Stimulated activated CD4-positive, alpha-beta T cell treated with anti-CD3 and anti-CD28 coated beads, Interleukin-2, amount 100 ng/mL, for 4 hours (primary cell): ENCODE measurements around the gene DNAJC10.
"Not testable (repeated sequence)": the region's sequence is repeated elsewhere in the genome, so short reads cannot be mapped to it uniquely, and the experiment has no call there.

Experiments used
- DNase-seq: peaks from one replicate; pipeline ENCODE4 v3.0.0-alpha.2; 2020; ENCODE audit warnings: low read depth

The DNAJC10 gene, protein sequence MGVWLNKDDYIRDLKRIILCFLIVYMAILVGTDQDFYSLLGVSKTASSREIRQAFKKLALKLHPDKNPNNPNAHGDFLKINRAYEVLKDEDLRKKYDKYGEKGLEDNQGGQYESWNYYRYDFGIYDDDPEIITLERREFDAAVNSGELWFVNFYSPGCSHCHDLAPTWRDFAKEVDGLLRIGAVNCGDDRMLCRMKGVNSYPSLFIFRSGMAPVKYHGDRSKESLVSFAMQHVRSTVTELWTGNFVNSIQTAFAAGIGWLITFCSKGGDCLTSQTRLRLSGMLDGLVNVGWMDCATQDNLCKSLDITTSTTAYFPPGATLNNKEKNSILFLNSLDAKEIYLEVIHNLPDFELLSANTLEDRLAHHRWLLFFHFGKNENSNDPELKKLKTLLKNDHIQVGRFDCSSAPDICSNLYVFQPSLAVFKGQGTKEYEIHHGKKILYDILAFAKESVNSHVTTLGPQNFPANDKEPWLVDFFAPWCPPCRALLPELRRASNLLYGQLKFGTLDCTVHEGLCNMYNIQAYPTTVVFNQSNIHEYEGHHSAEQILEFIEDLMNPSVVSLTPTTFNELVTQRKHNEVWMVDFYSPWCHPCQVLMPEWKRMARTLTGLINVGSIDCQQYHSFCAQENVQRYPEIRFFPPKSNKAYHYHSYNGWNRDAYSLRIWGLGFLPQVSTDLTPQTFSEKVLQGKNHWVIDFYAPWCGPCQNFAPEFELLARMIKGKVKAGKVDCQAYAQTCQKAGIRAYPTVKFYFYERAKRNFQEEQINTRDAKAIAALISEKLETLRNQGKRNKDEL

GRCh38 chr2:182715892-182716649 lies at the start of gene DNAJC10:
DNAJC10 (plus strand) TSS chr2:182716257; CDS start chr2:182718087, 1,830 bp downstream.
- DNase-seq, result peak; percentile 81

DNA sequence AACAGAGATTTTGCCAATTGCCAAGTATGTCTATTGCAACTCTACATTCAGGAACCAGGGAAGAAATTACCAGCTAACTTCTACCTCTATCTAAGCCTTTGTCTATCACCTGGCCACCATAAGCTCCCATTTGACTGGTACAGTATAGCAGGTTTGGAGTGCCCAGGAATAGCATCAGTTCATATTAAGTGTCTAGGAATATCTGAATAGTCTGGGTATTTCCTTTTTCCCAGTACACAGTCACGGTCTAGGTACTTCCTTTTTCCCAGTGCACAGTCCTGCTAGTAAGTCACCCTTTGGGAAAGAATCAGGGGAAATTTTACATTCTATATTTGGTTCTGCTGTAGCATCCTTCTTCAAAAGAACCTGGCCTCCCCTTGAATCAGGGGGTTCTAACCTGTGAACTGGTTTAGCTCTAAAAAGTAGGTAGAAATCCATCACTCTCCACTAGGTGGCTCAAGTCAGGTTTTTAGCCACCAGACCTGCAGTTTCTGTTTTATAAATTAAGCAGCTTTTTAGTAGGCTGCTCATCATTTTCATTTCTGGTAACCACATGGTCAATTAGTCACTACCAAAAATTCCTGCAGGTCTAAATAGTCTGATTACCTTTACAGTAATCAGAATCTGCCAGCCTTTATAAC lies 49.3 kb upstream of the DNAJC10 start:
- no peak for DNase-seq

- no peak for DNase-seq
These were observed 48.8 kb upstream of the DNAJC10 start for GRCh38 chr2:182667315-182667695.

DNA sequence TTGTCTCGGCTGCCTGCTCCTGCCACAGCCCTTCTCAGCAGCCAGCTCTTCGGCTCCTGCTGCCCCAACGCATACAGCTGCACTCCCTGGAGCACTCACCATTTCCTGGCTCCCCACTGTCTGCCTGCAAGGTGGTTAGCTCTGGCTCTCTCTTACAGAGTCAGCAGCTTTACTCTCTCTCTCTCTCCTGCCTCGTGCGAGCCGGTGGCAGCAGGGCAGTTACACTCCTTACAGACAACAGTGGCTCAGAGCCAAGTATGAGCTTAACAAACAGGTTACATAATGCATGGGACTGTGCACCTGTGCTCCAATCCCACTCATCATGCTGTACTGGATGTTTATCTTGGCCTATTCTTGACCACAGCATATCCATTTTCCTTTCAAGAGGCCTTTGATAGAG lies 47.4 kb upstream of the DNAJC10 start:
- DNase-seq, result no peak

GRCh38 chr2:182672466-182673165 lies 43.4 kb upstream of the DNAJC10 start:
- DNase-seq, result no peak

DNA sequence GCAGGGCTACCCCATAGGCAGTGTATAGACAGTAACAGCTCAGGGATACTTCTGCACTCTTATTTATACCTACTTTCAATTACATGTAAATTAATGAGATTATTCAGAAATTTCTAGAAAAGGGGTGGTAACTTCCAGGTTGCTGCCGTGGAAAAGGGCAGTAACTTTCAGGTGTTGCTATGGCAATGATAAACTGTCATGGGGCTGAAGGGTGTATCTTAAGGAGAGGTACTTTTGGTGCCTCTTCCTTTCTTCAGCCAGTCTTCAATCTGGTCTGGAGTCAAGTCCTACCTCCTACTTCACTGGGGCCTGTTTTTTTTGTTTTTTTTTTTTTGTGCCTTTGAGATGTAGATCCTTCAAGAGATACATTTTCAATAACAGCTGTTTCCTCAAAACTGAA lies 35.2 kb upstream of the DNAJC10 start:
- DNase-seq, result no peak

GRCh38 chr2:182682210-182682609 lies 33.8 kb upstream of the DNAJC10 start:
- no peak for DNase-seq

DNA sequence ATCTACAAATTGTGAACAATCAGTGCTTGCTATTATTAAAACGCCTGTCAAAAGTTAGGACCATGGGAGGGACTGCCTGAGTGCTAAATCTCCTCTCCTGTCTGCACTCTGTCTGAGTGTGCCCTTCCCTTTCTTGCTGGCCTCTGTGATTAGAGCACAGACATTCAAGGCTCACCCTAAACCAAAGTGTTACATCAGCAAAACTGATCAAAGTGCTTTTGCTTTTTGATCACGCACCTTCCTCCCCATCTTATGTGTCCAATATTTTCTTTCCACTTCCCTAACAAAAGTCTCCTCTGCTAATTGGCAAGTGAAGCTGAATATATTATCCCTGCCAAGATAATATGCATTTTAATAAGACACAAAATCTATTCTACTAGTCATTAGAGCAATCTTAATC lies 30.5 kb upstream of the DNAJC10 start:
- no peak for DNase-seq

DNA sequence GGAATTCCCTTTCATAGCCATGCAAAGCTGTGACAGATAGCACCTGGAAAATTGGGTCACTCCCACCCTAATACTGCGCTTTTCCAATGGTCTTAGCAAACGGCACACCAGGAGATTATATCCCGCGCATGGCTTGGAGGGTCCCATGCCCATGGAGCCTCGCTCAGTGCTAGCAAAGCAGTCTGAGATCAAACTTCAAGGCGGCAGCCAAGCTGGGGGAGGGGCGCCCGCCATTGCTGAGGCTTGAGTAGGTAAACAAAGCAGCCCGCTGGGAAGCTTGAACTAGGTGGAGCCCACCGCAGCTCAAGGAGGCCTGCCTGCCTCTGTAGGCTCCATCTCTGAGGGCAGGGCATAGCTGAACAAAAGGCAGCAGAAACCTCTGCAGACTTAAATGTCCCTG lies 29.3 kb upstream of the DNAJC10 start:
- not testable (repeated sequence) for DNase-seq

- no peak for DNase-seq
These were observed 21.9 kb upstream of the DNAJC10 start for GRCh38 chr2:182694189-182694588.

- DNase-seq, result no peak
These were observed 20.3 kb upstream of the DNAJC10 start for GRCh38 chr2:182695776-182696175.

DNA sequence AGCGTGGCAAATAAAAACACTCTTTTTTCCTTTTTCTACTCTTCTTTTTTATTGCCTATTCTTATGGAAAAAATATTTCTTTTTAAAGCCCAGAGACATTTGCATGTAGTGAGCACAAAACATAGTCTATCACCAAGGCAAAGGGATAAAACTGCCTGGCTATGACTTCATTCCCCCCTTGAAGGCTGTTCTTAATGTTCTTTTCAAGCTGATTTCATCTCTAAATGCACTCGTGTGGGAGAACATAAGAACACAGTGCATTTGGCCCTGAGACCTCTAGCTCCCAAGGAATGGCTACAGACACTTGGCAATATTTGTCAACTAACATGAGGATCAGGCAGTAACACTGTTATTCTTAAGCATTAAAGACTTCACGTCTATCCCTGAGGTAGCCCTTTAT lies 17.4 kb upstream of the DNAJC10 start:
- no peak for DNase-seq

GRCh38 chr2:182705761-182706160 lies 10.3 kb upstream of the DNAJC10 start:
- no peak for DNase-seq

DNA sequence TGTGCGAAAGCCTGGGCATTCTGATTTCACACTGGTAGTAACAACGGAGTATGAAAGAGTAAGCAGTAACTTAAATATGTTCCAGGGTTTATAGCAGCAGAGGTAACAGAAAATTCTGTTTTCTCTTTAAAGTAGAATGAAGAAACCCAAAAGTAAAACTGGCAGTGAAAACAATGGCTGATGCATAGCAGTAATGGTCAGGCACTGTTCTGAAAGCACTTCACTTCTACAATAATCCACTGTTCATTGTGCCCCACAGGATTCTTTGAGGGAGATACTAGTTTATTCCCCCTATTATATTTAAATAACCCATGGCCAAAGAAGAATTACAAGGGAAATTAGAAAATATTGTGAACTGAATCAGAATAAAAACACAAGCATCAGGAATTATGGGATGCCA lies 9.3 kb upstream of the DNAJC10 start:
- no peak for DNase-seq

DNA sequence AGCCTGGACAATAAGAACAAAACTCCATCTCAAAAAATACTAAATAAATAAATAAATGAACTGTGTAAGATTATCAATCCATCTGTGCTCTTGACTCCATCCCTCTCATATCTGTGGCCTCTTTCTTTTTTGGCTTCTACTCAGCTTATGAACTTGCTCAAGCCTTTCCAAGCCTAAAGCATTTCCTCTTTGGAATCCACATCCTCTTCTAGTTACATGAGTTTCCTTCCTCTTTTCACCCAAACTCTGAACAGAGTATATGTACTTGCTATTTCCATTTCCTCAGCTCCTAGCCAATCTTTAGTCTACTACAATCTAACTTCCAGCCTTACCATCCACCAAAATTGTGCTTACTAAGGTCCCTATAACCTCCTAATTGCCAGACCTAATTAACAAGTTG lies 2.5 kb upstream of the DNAJC10 start:
- DNase-seq, result no peak

GRCh38 chr2:182715121-182715891 lies 751 bp upstream of the DNAJC10 start:
- no peak for DNase-seq

GRCh38 chr2:182716650-182716979 lies 558 bp downstream of the DNAJC10 start:
- no peak for DNase-seq

DNA sequence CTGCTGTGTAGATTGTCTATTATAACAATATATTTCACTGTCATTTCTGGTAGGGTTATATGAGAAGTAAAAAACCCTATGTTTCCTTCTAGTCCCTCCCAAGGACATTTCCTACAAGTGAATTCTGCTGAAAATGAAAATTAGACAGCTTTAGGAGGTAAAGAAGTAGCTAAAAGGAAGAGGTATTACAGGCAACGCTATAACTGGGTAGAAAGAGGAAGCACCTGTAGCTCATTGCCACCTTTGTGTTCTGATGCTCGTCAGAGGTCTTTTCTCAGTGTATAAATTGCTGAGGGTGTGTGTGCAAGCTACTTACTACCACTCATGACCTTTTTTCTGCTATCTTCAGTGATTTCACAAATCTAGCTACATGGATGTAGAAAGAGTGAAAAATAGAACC lies 1.4 kb downstream of the DNAJC10 start:
- DNase-seq, result no peak

DNA sequence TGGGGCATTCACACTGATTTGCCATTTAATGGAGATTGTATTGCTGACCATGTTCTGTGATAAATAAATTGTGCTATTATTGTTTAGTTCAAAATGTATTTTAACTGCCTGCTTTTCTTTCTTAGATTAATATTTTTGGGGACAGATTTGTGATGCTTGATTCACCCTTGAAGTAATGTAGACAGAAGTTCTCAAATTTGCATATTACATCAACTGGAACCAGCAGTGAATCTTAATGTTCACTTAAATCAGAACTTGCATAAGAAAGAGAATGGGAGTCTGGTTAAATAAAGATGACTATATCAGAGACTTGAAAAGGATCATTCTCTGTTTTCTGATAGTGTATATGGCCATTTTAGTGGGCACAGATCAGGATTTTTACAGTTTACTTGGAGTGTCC lies 1.8 kb downstream of the DNAJC10 start:
- DNase-seq, result no peak

DNA sequence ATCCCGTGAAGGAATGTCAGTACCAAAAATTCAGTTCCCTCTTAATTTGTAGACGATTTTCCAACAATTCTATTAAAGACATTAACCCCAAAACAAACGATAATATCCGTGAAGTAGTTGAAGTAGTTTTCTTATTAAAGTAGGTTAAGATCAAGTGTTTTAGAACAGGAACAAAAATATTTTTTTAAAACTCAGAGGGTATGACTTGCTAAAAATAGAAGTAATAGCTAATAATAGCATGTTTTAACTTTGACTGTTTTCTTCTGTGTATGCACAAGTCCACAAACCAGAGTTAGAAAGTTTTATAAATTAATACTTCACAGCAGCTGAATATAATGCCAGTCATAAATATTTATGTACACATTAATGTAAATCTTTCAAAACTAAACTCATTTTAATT lies 2.4 kb downstream of the DNAJC10 start:
- DNase-seq, result no peak

GRCh38 chr2:182719116-182719515 lies 3.1 kb downstream of the DNAJC10 start:
- not testable (repeated sequence) for DNase-seq
